Pons (tissue), 1 donor: ENCODE data around the gene UPP2.

Experiments used
- DNase-seq: peaks from one replicate; pipeline ENCODE4 v3.0.0-alpha.2; 2016; ENCODE audit warnings: low spot score

UPP2 gene

GRCh38 chr2:158101384-158101926 is at the start of gene UPP2:
Gene UPP2 (plus strand): TSS chr2:158101876. CDS start chr2:158102064, 188 bp downstream.
- no peak for DNase-seq

- DNase-seq = no peak
These were observed 48.9 kb upstream of the UPP2 start for GRCh38 chr2:158052761-158053160.

GRCh38 chr2:158056875-158057274 is 44.8 kb upstream of the UPP2 start:
- DNase-seq = no peak

- DNase-seq = no peak
These were observed 41.4 kb upstream of the UPP2 start for GRCh38 chr2:158060160-158060834.

GRCh38 chr2:158060835-158061435 is 40.7 kb upstream of the UPP2 start:
- DNase-seq = no peak

GRCh38 chr2:158061763-158062162 is 39.9 kb upstream of the UPP2 start:
- DNase-seq = no peak

- DNase-seq = no peak
These were observed 35.5 kb upstream of the UPP2 start for GRCh38 chr2:158066046-158066713.

GRCh38 chr2:158071018-158071417 is 30.7 kb upstream of the UPP2 start:
- no peak for DNase-seq

- DNase-seq = no peak
These were observed 29.3 kb upstream of the UPP2 start for GRCh38 chr2:158072361-158072760.

- DNase-seq = peak; percentile 53
These were observed 22.0 kb upstream of the UPP2 start for GRCh38 chr2:158079672-158080071.

- no peak for DNase-seq
These were observed 13.6 kb upstream of the UPP2 start for GRCh38 chr2:158088093-158088492.

GRCh38 chr2:158089322-158089721 is 12.4 kb upstream of the UPP2 start:
- no peak for DNase-seq

GRCh38 chr2:158091647-158092046 is 10.0 kb upstream of the UPP2 start:
- no peak for DNase-seq

GRCh38 chr2:158094487-158095092 is 7.1 kb upstream of the UPP2 start:
- no peak for DNase-seq

GRCh38 chr2:158095269-158095668 is 6.4 kb upstream of the UPP2 start:
- no peak for DNase-seq

- no peak for DNase-seq
These were observed 5.8 kb upstream of the UPP2 start for GRCh38 chr2:158095912-158096311.

GRCh38 chr2:158097481-158097880 is 4.2 kb upstream of the UPP2 start:
- DNase-seq = no peak

- DNase-seq = no peak
These were observed 3.5 kb upstream of the UPP2 start for GRCh38 chr2:158098178-158098577.

GRCh38 chr2:158099716-158100115 is 2.0 kb upstream of the UPP2 start:
- DNase-seq = no peak

GRCh38 chr2:158100411-158100810 is 1.3 kb upstream of the UPP2 start:
- no peak for DNase-seq

- no peak for DNase-seq
These were observed 770 bp downstream of the UPP2 start for GRCh38 chr2:158102446-158102845.

GRCh38 chr2:158103411-158104012 is 1.8 kb downstream of the UPP2 start:
- no peak for DNase-seq
